Activated naive CD4-positive, alpha-beta T cell treated with anti-CD3 and anti-CD28 coated beads, Interleukin-2, amount 50 U/mL, for 72 hours (primary cell): ENCODE results near the gene GRK3. TPM values are rescaled to one million over a fixed set of nuclear protein-coding genes. Genes with fewer than 3 reads are reported as not detected.
A peak's percentile ranks its signal among the peaks of the same experiment; 100 is the strongest.

Experiments
- ATAC-seq, 2 donors: fragments of 150-1000 bp; cut with Tn5 transposase; 2 replicates each; pipeline ENCODE4 v1.10.0; 2021; ENCODE audit warnings: mild to moderate bottlenecking in 2 of 2, moderate library complexity in 2 of 2
- DNase-seq, 2 donors: peaks; one replicate each; pipeline ENCODE4 v3.0.0; 2021 to 2022; ENCODE audit warnings: low spot score in 2 of 2
- H3K27ac Mint-ChIP-seq, 2 donors: one replicate each; pipeline ENCODE4 v1.8.0; 2022; ENCODE audit warnings: mild to moderate bottlenecking in 2 of 2, mixed read lengths in 2 of 2
- H3K36me3 Mint-ChIP-seq, 2 donors: one replicate each; pipeline ENCODE4 v1.8.0; 2022; ENCODE audit warnings: mixed read lengths in 2 of 2
- H3K9me3 Mint-ChIP-seq, 2 donors: one replicate each; pipeline ENCODE4 v1.8.0; 2022; ENCODE audit warnings: mixed read lengths in 2 of 2
- total RNA-seq, 2 donors: library from RNA; stranded (reverse); gene quantifications; one replicate each; pipeline ENCODE4 v1.2.3, GENCODE V29; 2022

The GRK3 gene
- total RNA-seq, 2 donors from 2014 or later = 13.6 to 31.6 TPM

DNA sequence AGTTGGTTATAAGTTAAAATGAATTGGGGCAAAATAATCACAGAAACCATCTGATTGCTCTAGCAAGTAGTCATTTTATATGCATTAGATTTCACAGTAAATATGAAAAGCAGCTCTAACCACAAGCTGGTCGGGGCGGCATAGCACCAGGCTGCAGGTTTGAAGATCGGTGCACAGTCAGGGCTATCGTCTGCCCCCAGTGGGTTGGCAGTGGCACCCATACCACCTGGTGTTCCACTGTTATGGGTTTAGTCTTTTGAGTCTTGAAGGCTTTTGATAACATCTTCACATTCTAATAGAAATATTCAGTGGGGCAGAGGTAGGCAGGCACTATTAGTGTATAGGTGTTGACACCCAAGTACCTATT is 62.1 kb downstream of the GRK3 start:
- ATAC-seq (no peak), DNase-seq (no peak)
- Mint-ChIP-seq H3K9me3 (no peaks in the 10 kb centered on the region), H3K27ac (no peak overlapping the region), H3K36me3 (peaks cover 0 to 15% of the 10 kb centered on the region in 2 donors)

DNA sequence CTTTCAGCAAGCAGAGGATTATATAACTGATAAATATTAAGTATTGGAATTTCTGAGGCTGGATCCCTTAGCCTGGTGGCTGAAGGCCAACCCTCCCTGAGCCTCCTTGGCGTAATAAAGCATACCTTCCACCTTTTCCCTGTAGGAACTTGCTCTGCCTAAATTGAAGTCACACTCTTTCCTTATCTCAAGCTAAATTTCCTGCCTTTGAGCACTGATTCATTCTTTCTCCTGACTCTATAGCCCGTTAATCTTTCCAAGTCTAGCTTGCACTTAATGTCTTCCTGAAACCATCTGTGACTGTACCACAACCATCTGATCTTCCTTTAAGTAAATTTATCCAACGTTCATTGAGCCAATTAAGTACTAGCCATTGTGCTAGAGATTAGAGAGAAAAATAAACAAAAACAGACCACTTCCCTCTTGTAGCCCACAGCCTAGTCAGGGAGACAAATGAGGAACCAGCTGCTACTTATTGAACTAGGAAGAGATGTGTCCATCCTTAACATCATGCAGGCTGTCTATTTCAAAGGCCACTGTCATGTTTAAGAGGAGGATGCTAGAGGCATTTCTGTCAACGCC is 62.9 kb downstream of the GRK3 start:
- Mint-ChIP-seq H3K27ac (no peak overlapping the region), H3K36me3 (peaks cover 0 to 15% of the 10 kb centered on the region in 2 donors), H3K9me3 (no peaks in the 10 kb centered on the region)
- DNase-seq = no peak
- ATAC-seq = no peak

DNA sequence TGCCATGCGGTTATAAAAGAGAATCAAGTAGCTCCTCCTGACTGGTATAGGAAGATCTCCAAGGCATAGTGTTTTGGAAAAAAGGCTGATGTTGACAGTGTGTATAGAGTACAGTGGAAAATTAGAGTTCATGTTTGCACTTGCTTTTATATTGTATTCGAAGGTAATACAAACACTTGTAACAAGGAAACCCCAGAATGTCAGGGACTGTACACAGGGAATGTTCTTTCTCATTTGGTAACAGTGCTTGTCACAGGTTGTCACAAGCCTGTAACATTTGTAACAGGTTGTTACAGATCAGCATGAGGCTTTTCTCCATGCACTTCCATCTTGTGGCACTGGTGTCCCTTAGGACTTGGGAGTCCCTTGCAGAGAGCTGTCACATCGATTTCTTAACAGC is 64.0 kb downstream of the GRK3 start:
- DNase-seq = no peak
- Mint-ChIP-seq H3K36me3 (peaks cover 0 to 15% of the 10 kb centered on the region in 2 donors), H3K9me3 (no peaks in the 10 kb centered on the region), H3K27ac (no peak overlapping the region)
- ATAC-seq = no peak

DNA sequence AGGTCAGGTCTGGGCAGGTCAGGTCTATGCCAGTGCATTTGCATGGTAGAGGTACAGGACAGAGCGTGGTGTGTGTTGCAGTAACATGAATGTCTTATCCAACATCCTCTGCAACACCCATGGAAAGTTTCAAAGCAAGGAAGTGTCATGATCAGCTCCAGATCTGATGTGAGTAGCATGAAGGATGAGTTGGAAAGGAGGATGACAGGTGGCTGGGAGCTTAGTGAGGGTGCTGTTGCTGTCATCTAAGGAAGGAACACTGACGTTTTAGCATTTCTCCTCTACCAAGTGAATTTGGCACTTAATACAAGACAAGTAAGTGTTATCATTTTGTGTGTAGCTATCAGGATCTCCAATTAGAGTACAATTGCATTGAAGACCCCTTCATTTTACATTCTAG is 65.1 kb downstream of the GRK3 start:
- no peaks in the 10 kb centered on the region for H3K9me3 Mint-ChIP-seq
- H3K36me3 Mint-ChIP-seq = peaks cover 0 to 7% of the 10 kb centered on the region in 2 donors
- H3K27ac Mint-ChIP-seq = no peak overlapping the region
- ATAC-seq = no peak
- DNase-seq = no peak

DNA sequence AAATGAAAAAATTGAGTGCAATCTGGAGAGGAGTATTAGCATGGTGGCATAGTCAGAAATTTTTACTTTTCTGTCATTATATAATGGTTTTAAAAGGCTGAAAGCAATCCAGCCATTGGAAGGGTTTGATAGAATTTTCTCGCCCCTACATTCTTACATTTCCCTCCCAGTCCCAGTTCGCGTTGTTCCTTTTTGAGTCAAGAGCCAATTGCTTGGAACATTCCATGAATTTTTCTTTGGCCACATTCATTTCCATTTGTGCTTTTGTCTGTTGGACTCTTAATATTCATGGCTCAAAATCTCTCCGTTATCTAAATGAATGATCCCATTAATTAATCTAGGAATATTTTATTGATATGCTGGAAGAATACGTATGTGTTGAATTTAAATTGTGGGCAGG is 66.0 kb downstream of the GRK3 start:
- DNase-seq = no peak
- Mint-ChIP-seq H3K27ac (no peak overlapping the region), H3K9me3 (no peaks in the 10 kb centered on the region), H3K36me3 (peaks cover 0 to 6% of the 10 kb centered on the region in 2 donors)
- no peak for ATAC-seq

DNA sequence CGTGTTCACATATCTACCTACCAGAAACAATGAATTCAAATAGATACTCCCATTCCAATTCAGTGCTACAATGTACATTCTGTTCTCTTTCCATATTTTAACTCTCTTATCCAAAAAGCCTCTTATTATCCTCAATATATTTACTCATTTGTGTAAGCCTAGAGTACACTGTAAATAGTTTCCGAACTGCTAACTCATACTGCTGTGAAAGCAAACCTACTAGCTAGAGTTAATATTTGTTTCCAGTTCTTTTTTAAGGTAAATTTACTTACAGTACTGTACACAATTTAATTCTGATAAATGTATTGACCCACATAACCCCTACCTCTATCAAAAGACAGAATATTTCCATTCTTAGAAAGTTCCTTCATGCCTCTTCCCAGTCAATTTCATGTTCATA is 71.8 kb downstream of the GRK3 start:
- no peak for DNase-seq

DNA sequence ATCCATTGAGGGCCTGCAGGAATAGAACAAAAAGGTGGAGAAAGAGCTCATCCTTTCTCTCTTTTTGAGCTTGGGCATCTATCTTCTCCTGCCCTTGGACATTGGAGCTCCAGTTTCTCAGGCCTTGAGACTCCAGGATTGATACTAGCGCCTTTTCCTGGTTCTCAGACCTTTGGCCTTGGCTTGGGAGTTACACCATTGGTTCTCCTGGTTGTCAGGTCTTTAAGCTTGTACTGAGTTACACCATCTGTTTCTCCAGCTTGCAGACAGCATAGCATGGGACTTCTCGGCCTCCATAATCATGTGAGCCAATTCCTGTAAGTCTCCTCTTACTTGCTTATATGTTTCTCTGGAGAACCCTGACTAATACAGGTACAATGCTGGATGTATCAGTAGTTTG is 72.6 kb downstream of the GRK3 start:
- no peak for DNase-seq
- H3K36me3 Mint-ChIP-seq = peaks cover 4 to 14% of the 10 kb centered on the region in 2 donors
- peaks cover 0 to 6% of the 10 kb centered on the region in 2 donors for H3K9me3 Mint-ChIP-seq
- ATAC-seq = no peak
- H3K27ac Mint-ChIP-seq = no peak overlapping the region

More for the DNA sequence above, 71.8 kb downstream of the GRK3 start:
- Mint-ChIP-seq H3K9me3 (peaks cover 0 to 6% of the 10 kb centered on the region in 2 donors), H3K36me3 (peaks cover 4 to 8% of the 10 kb centered on the region in 2 donors), H3K27ac (no peak overlapping the region)
- ATAC-seq = no peak

DNA sequence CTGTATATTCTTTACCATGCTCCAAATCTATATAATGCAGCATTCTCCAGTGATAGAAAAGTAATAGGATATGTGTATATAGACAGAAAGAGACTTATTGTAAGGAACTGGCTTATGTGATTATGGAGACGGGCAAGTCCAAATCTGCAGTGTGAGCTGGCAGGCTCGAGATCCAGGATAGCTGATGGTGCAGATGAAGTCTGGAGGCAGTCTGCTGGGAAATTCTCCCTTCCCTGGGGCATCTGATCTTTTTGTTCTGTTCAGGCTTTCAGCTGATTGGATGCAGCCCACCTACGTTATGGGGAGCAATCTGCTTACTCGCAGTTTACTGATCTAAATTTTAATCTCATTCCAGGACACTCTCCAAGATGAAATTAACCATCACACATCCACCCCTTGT is 73.2 kb downstream of the GRK3 start:
- ATAC-seq = no peak
- peaks cover 4 to 14% of the 10 kb centered on the region in 2 donors for H3K36me3 Mint-ChIP-seq
- DNase-seq = no peak
- H3K9me3 Mint-ChIP-seq = peaks cover 0 to 6% of the 10 kb centered on the region in 2 donors
- no peak overlapping the region for H3K27ac Mint-ChIP-seq

DNA sequence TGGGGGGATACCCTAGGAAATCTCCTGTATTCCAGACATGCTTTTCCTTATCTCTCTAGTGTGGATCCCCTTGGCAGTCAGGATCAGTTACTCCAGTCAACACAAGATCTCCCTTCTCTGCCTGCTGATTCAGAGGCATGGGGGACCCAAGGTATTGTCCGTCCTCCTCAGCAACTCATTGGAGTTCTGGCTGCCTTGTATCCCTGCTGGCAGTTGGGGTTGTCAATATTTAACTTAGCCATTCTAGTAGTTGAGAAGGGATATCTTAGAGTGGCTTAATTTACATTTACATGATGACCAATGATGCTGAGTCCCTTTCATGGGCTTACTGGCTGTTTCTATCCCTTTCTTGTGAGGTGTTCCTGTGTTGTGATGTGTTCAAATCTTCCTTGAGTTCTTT is 74.2 kb downstream of the GRK3 start:
- H3K36me3 Mint-ChIP-seq = peaks cover 4 to 14% of the 10 kb centered on the region in 2 donors
- DNase-seq = no peak
- H3K27ac Mint-ChIP-seq = peak overlapping the region; percentile 32 to 46
- H3K9me3 Mint-ChIP-seq = peaks cover 0 to 6% of the 10 kb centered on the region in 2 donors
- no peak for ATAC-seq

DNA sequence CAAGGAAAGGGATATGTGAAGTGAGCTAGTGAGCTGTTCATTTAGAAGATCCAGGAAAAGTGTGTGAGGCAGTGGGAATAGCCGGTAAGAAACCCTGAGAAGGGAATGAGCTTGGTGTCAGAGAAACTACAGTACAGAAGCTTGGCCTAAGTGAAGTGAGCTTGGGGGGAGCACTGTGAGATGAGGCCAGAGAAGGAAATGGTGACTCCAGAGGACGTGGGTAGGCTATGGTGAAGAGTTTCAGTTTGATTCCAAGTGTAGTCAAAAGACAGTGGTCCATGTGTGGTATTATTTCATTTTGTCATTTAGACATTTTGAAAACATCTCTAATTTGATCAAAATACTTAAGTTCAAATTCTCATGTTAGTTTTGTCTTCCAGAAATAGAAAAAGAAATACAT is 77.2 kb downstream of the GRK3 start:
- DNase-seq = no peak
- H3K27ac Mint-ChIP-seq = no peak overlapping the region

DNA sequence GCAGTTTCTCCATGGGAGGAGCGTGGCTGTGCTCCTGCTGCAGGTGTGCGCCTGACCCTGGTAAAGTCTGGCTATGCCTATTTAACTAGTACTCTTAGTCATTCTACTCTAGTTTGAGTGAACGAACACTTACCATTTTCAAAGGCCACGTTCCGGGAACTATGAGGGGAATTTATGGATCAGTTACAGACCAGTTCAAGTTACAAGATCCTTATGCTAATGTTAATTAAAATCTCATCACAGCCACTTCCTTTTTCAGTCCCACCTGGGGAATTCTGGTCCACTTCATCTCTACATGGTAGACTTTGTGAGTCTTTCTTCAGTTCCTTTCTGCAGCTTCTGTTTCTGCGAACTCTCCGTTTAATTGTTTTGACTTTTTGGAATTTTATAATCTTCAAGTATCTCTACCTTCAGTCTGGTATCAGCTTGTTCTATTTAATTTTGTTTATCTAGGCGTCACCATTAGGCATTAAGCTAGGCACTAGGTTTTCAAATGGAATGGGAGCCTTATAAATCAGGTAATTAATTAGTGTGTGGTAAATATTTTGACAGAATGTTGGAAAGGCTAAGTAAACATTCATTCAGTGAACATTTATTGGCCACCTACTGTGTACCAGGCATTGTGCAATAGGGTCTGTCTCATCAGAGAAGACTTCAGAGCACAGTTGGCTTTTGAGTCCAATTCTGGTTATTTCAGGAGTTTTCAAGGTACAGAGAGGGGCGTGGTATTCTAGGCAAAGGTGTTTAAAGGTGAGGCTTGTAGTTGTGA is 78.9 kb downstream of the GRK3 start:
- peaks cover 4 to 17% of the 10 kb centered on the region in 2 donors for H3K36me3 Mint-ChIP-seq
- peaks cover 0 to 6% of the 10 kb centered on the region in 2 donors for H3K9me3 Mint-ChIP-seq
- DNase-seq (no peak), ATAC-seq (no peak)
- no peak overlapping the region for H3K27ac Mint-ChIP-seq

More for the DNA sequence above, 77.2 kb downstream of the GRK3 start:
- ATAC-seq = no peak
- Mint-ChIP-seq H3K36me3 (peaks cover 4 to 22% of the 10 kb centered on the region in 2 donors), H3K9me3 (peaks cover 0 to 6% of the 10 kb centered on the region in 2 donors)

DNA sequence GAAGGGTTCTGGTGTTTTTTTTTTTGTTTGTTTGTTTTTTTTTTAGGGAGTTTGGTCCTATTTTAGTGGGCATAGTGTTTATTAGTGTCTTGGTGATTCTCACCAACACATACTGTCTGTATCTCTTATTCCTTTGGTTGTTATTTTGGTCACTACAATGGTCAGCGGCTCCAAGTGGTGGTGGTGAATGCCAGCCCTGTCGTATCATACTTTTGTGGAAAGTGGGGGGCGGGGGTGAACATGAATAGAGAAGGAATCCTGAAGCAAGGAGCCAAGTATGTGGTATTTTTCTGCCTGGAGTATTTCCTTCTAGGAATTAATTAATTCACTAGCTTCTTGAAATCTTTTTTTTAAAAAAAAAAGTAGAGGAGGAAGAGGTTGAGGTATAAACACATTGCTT is 79.6 kb downstream of the GRK3 start:
- ATAC-seq (no peak), DNase-seq (no peak)
- Mint-ChIP-seq H3K9me3 (no peaks in the 10 kb centered on the region), H3K36me3 (peaks cover 0 to 22% of the 10 kb centered on the region in 2 donors), H3K27ac (no peak overlapping the region)

DNA sequence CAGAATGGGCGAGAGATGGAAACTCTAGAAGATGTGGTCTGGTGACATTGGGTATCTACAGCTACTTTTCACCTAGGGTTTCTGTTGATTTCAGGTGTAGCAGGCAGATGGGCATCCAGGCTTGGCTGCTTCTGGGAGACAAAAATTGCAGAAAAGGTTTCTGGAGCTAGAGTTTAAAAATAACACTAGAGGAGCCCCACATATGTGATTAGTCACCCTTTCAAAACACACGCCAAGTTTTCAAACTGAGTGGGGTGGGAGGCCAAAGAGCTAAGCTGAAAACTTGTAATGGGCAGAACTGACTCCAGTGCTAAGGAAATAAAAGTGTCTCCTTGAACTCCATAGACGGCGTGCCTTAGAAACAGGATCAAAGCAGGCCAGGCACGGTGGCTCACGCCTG is 80.8 kb downstream of the GRK3 start:
- Mint-ChIP-seq H3K27ac (peak overlapping the region in 1 of 2 donors; percentile 31), H3K9me3 (no peaks in the 10 kb centered on the region), H3K36me3 (peaks cover 0 to 22% of the 10 kb centered on the region in 2 donors)
- DNase-seq (no peak), ATAC-seq (no peak)

DNA sequence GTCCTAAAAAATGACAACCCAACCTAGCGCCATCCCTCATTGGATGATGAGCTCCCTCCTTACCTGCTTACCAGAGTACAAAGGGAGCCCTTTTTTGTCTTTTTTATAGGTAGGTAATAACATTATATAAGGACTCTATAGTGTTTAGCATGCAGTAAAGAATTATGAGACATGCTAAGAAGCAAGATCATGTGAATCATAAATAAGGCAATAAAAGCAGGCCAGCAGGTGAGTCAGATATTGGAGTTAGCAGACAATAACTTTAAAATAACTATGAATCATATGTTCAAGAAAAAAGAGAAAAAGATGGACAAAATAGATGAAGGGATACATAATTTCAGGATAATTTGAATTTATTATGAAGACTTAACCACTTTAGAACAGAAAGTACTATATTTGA is 81.5 kb downstream of the GRK3 start:
- peaks cover 0 to 22% of the 10 kb centered on the region in 2 donors for H3K36me3 Mint-ChIP-seq
- peak overlapping the region in 1 of 2 donors; percentile 52 for H3K27ac Mint-ChIP-seq
- H3K9me3 Mint-ChIP-seq = no peaks in the 10 kb centered on the region
- ATAC-seq = peak in 1 of 2 donors; percentile 47
- DNase-seq = no peak

DNA sequence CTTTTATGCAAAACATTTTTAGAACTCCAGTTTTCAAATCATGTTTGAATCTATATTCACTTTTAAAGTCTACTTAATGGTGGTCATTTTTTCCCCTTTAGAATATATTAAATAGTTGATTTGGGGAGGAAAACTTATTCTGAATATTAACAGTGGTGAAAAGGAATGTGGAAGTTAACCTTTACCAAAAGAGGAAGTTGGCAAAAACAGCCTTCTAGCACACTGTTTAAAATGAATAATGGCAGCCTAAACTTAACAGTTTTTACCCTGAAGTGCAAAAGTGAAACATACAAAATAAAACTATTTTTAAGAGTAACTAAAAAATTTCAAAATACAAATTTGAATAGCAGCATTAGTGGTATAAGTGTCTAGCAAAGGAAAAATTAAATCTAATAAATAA is 86.4 kb downstream of the GRK3 start:
- ATAC-seq = no peak
- H3K27ac Mint-ChIP-seq = no peak overlapping the region

DNA sequence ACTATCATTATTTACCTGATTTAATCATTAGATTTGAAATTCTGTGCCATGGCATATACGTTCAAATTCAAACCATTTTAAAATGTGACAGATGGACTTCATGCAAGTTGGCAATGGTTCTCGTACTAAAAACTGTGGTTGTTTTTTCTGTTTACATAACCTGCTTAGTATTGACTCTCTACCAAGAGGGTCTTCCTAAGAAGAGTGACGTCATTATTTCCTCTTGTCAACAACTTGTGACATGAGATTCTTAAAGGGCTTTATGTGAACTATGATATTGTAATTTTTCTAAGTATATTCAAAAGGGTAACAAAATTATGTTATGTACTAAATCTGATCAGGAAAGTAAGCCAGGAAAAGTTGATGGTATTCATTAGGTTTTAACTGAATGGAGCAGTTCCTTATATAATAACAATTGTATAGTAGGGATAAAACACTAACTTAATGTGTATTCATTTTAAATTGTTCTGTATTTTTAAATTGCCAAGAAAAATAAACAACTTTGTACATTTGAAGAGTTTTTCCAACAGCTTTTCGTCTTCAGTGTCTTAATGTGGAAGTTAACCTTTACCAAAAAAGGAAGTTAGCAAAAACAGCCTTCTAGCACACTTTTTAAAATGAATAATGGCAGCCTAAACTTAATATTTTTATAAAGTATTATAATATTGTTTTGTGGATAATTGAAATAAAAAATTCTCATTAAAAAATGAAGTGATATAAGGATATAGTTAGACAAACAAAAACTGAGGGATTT is 87.0 kb downstream of the GRK3 start:
- Mint-ChIP-seq H3K9me3 (no peaks in the 10 kb centered on the region), H3K36me3 (peaks cover 0 to 6% of the 10 kb centered on the region in 2 donors), H3K27ac (peak overlapping the region in 1 of 2 donors; percentile 78)
- ATAC-seq = no peak
- no peak for DNase-seq

More for the DNA sequence above, 86.4 kb downstream of the GRK3 start:
- Mint-ChIP-seq H3K9me3 (no peaks in the 10 kb centered on the region), H3K36me3 (peaks cover 0 to 6% of the 10 kb centered on the region in 2 donors)
- DNase-seq = no peak

DNA sequence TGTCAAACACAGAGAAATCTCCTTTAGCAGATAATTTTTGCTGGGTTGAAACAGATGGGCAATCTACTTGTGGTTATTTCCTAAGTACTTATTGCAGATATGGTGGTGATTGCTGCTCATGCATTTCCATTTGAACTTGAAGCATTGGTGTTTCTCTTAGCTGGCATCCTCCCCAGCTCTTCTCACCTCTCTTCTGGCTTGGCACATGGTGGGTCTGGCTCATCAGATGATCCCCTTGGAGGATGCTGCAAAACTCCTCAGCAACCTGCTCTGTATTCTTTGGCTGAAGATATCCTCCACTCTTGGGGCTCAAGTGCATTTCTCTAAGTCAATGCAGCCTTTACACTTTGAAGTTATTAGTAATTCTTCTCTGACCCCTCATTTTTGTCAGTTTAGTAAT is 90.2 kb downstream of the GRK3 start:
- Mint-ChIP-seq H3K36me3 (no peaks in the 10 kb centered on the region), H3K9me3 (no peaks in the 10 kb centered on the region), H3K27ac (no peak overlapping the region)
- ATAC-seq (no peak), DNase-seq (no peak)
